Epithelial cell of esophagus (primary cell): ENCODE results near the gene PBRM1.

Source experiments
- DNase-seq: peaks from one replicate; pipeline ENCODE4 v3.0.0; 2010; ENCODE audit warnings: low read depth
- H3K4me3 ChIP-seq: 2 replicates; pipeline ENCODE4 v1.5.1; 2011; ENCODE audit warnings: mild to moderate bottlenecking, low read length, control low read depth
- CTCF ChIP-seq: IDR thresholded peaks from 2 replicates; pipeline ENCODE4 v1.5.1; 2011; ENCODE audit warnings: low read depth, mild to moderate bottlenecking, low read length, control low read depth, inconsistent platforms; ENCODE audit not compliant: insufficient read depth; ENCODE audit errors: missing control alignments

PBRM1 gene

GRCh38 chr3:52703341-52703740 is 17.6 kb upstream of the PBRM1 start:
- DNase-seq = no peak
- no peak for TF ChIP-seq CTCF
- no peak overlapping the region for H3K4me3 ChIP-seq

GRCh38 chr3:52697632-52697965 is 11.9 kb upstream of the PBRM1 start:
- no peak for TF ChIP-seq CTCF
- DNase-seq = no peak
- no peak overlapping the region for H3K4me3 ChIP-seq

- TF ChIP-seq CTCF = no peak
- no peak for DNase-seq
- no peak overlapping the region for H3K4me3 ChIP-seq
Measured at GRCh38 chr3:52696830-52697631, 11.3 kb upstream of the PBRM1 start.

GRCh38 chr3:52695798-52696671 is 10.3 kb upstream of the PBRM1 start:
- DNase-seq = no peak
- H3K4me3 ChIP-seq = no peak overlapping the region
- no peak for TF ChIP-seq CTCF

GRCh38 chr3:52694528-52695189 is 8.9 kb upstream of the PBRM1 start:
- TF ChIP-seq CTCF = no peak
- no peak for DNase-seq
- no peak overlapping the region for H3K4me3 ChIP-seq

GRCh38 chr3:52693071-52693470 is 7.4 kb upstream of the PBRM1 start:
- TF ChIP-seq CTCF = no peak
- DNase-seq = no peak
- H3K4me3 ChIP-seq = no peak overlapping the region
